SK-N-MC (cell line): ENCODE measurements around the gene SCRN3.

ENCODE experiments used
- EZH2 ChIP-seq: fragments of 200-600 bp; sonication (generic); IDR thresholded peaks from one replicate; pipeline ENCODE4 v1.6.1; 2017; ENCODE audit warnings: antibody characterized with exemption
- FOXP2 ChIP-seq: optimal IDR thresholded peaks from 2 replicates; pipeline ENCODE3; 2011; ENCODE audit warnings: mild to moderate bottlenecking, moderate library complexity; ENCODE audit not compliant: insufficient read depth; ENCODE audit errors: extremely low read length, control extremely low read depth

GRCh38 chr2:174436351-174436750, 40.8 kb downstream of the SCRN3 start:
- TF ChIP-seq FOXP2 = no peak
- no peak for TF ChIP-seq EZH2
